Astrocyte of the cerebellum (primary cell): ENCODE results near the gene TCEANC.

Experiments
- DNase-seq: peaks from one replicate; pipeline ENCODE4 v3.0.0-alpha.2; 2011; ENCODE audit warnings: low read depth
- H3K4me3 ChIP-seq: 2 replicates; pipeline ENCODE4 v1.5.1; 2011; ENCODE audit warnings: mild to moderate bottlenecking, low read depth, low read length, moderate library complexity
- CTCF ChIP-seq: IDR thresholded peaks from 2 replicates; pipeline ENCODE4 v1.5.1; 2012; ENCODE audit warnings: low read length, low read depth, moderate library complexity, mild to moderate bottlenecking; ENCODE audit errors: missing control alignments
- in situ Hi-C: cut with HindIII; loops from 2 replicates; pipeline ENCODE4 v1.10.0; 2017; ENCODE audit warnings: low sequenced_read_pairs

TCEANC gene

GRCh38 chrX:13654116-13654515 is 1.2 kb downstream of the TCEANC start:
- in situ Hi-C loops = no loop called here
- peak overlapping the region; percentile 69 for H3K4me3 ChIP-seq
- no peak for TF ChIP-seq CTCF
- no peak for DNase-seq

- in situ Hi-C loops = no loop called here
- no peak for DNase-seq
- TF ChIP-seq CTCF = no peak
- H3K4me3 ChIP-seq = no peak overlapping the region
These were observed 2.7 kb downstream of the TCEANC start for GRCh38 chrX:13655674-13656073.

DNA sequence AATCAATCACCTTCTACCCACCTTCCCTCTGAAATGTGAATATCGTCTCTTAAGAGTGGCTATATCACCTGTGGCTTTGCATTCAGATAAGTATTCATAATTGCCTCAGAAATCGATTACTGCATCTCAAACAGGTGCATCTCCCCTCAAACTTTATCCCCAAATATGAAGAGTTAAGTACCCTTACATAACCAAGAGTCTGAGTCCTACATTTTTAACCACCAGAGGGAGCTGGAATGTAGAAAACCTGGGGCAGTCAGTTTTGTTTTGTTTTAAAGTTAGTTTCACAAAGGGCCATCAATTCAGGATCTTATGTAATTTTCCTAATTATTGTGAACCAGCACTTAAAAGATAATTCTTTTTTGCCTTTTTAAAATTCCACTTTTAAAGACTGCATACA is 5.7 kb downstream of the TCEANC start:
- TF ChIP-seq CTCF = peak; percentile 67
- in situ Hi-C loops = no loop called here
- H3K4me3 ChIP-seq = no peak overlapping the region
- peak; percentile 44 for DNase-seq

- no peak overlapping the region for H3K4me3 ChIP-seq
- DNase-seq = no peak
- in situ Hi-C loops = no loop called here
- no peak for TF ChIP-seq CTCF
These were observed 6.1 kb downstream of the TCEANC start for GRCh38 chrX:13659063-13659462.

GRCh38 chrX:13661735-13662288 is 8.9 kb downstream of the TCEANC start:
- in situ Hi-C loops = no loop called here
- no peak for TF ChIP-seq CTCF
- DNase-seq = no peak
- H3K4me3 ChIP-seq = no peak overlapping the region

GRCh38 chrX:13662355-13662791 is 9.4 kb downstream of the TCEANC start:
- H3K4me3 ChIP-seq = no peak overlapping the region

More at GRCh38 chrX:13662355-13662791, 9.4 kb downstream of the TCEANC start:
- in situ Hi-C loops = no loop called here
- no peak for TF ChIP-seq CTCF
- DNase-seq = no peak
